ENCODE results near the gene HSPB6. TPM values are rescaled to one million over a fixed set of nuclear protein-coding genes. Genes with fewer than 3 reads are reported as not detected.

Gene HSPB6
- total and polyA plus RNA-seq, 2 experiments from 2014 or later, result 14.1 to 220 TPM

GRCh38 chr19:35716801-35717664 lies 39.8 kb downstream of the HSPB6 start:
- H3K9me2 ChIP-seq (ENCODE audit: insufficient read depth), result no peaks in the 10 kb centered on the region
- peak overlapping the region; percentile 86 for H3K4me2 ChIP-seq (ENCODE audit: unreplicated experiment)
- H3K36me3 ChIP-seq (ENCODE audit: low read depth), result no peaks in the 10 kb centered on the region
- in situ Hi-C loops (cut with MboI), result no loop called here
- no peaks in the 10 kb centered on the region for H3K4me1 ChIP-seq (ENCODE audit: insufficient read depth)
- H3K27ac ChIP-seq, result peak overlapping the region; percentile 38
- DNase-seq, result peak; percentile 98
- no peaks in the 10 kb centered on the region for H4K20me1 ChIP-seq (ENCODE audit: insufficient read depth)
- H3K4me3 ChIP-seq, result peak overlapping the region; percentile 82
- peak overlapping the region; percentile 74 for H3K9ac ChIP-seq
- H3K9me3 ChIP-seq (ENCODE audit: low read depth), result no peaks in the 10 kb centered on the region
- peaks cover 45% of the 10 kb centered on the region for H3K79me2 ChIP-seq (ENCODE audit: insufficient read depth)
- H3K27me3 ChIP-seq (replicated peaks; ENCODE audit: insufficient read depth), result no peaks in the 10 kb centered on the region
- H2AFZ ChIP-seq, result peak overlapping the region; percentile 90
- 1 to 3% methylated on average over 56 to 71 of the region's 77 CpGs for WGBS, 2 experiments (ENCODE audit: low coverage in 1 of 2, low lambda C conversion rate in 2 of 2, missing lambda C conversion rate in 2 of 2)
- TF ChIP-seq EZH2 (IDR thresholded peaks at IDR 0.05; ENCODE audit: insufficient read depth, poor library complexity, severe bottlenecking) (no peak), EZH2phosphoT487 (IDR thresholded peaks at IDR 0.05; ENCODE audit: insufficient read depth, low read depth) (no peak)
- no peaks in the 10 kb centered on the region; the same call in 1 of the 2 replicates for H3F3A ChIP-seq (ENCODE audit: insufficient read depth)

- H3K9me3 ChIP-seq (ENCODE audit: low read depth), result no peaks in the 10 kb centered on the region
- peak; percentile 71 for DNase-seq
- H2AFZ ChIP-seq, result peak overlapping the region; percentile 90
- no peak for TF ChIP-seq EZH2phosphoT487 (IDR thresholded peaks at IDR 0.05; ENCODE audit: insufficient read depth, low read depth)
- TF ChIP-seq EZH2 (IDR thresholded peaks at IDR 0.05; ENCODE audit: insufficient read depth, poor library complexity, severe bottlenecking), result no peak
- H3K79me2 ChIP-seq (ENCODE audit: insufficient read depth), result peaks cover 36% of the 10 kb centered on the region
- H3F3A ChIP-seq (ENCODE audit: insufficient read depth), result no peaks in the 10 kb centered on the region; the same call in 1 of the 2 replicates
- in situ Hi-C loops (cut with MboI), result no loop called here
- H3K27me3 ChIP-seq (replicated peaks; ENCODE audit: insufficient read depth), result no peaks in the 10 kb centered on the region
- 2 to 5% methylated on average over 42 to 52 of the region's 52 CpGs for WGBS, 2 experiments (ENCODE audit: low coverage in 1 of 2, low lambda C conversion rate in 2 of 2, missing lambda C conversion rate in 2 of 2)
- H3K36me3 ChIP-seq (ENCODE audit: low read depth), result no peaks in the 10 kb centered on the region
- H3K27ac ChIP-seq, result peak overlapping the region; percentile 38
- no peaks in the 10 kb centered on the region for H3K9me2 ChIP-seq (ENCODE audit: insufficient read depth)
- H3K9ac ChIP-seq, result peak overlapping the region; percentile 74
- H3K4me3 ChIP-seq, result peak overlapping the region; percentile 82
- H3K4me1 ChIP-seq (ENCODE audit: insufficient read depth), result no peaks in the 10 kb centered on the region
- H3K4me2 ChIP-seq (ENCODE audit: unreplicated experiment), result peak overlapping the region; percentile 86
- no peaks in the 10 kb centered on the region for H4K20me1 ChIP-seq (ENCODE audit: insufficient read depth)
Observed at GRCh38 chr19:35715981-35716800, 40.6 kb downstream of the HSPB6 start.

GRCh38 chr19:35715355-35715809 lies 41.4 kb downstream of the HSPB6 start:
- Histone ChIP-seq H3K4me2 (ENCODE audit: unreplicated experiment) (no peak overlapping the region), H3K9ac (no peak overlapping the region), H3K79me2 (ENCODE audit: insufficient read depth) (peaks cover 31% of the 10 kb centered on the region), H2AFZ (no peak overlapping the region), H3K27ac (no peak overlapping the region), H4K20me1 (ENCODE audit: insufficient read depth) (no peaks in the 10 kb centered on the region), H3F3A (ENCODE audit: insufficient read depth) (no peaks in the 10 kb centered on the region; the same call in 1 of the 2 replicates), H3K9me2 (ENCODE audit: insufficient read depth) (no peaks in the 10 kb centered on the region), H3K36me3 (ENCODE audit: low read depth) (no peaks in the 10 kb centered on the region), H3K27me3 (replicated peaks; ENCODE audit: insufficient read depth) (no peaks in the 10 kb centered on the region), H3K4me1 (ENCODE audit: insufficient read depth) (no peaks in the 10 kb centered on the region), H3K4me3 (no peak overlapping the region), H3K9me3 (ENCODE audit: low read depth) (no peaks in the 10 kb centered on the region)
- TF ChIP-seq EZH2phosphoT487 (IDR thresholded peaks at IDR 0.05; ENCODE audit: insufficient read depth, low read depth), result no peak
- TF ChIP-seq EZH2 (IDR thresholded peaks at IDR 0.05; ENCODE audit: insufficient read depth, poor library complexity, severe bottlenecking), result no peak
- in situ Hi-C loops (cut with MboI), result no loop called here
- WGBS, 2 experiments (ENCODE audit: low coverage in 1 of 2, low lambda C conversion rate in 2 of 2, missing lambda C conversion rate in 2 of 2), result 75 to 76% methylated on average over 7 of the region's 7 CpGs
- no peak for DNase-seq

GRCh38 chr19:35714601-35715354 lies 42.1 kb downstream of the HSPB6 start:
- H2AFZ ChIP-seq, result no peak overlapping the region
- no peaks in the 10 kb centered on the region for H3K9me2 ChIP-seq (ENCODE audit: insufficient read depth)
- H3K79me2 ChIP-seq (ENCODE audit: insufficient read depth), result peaks cover 25% of the 10 kb centered on the region
- H3K36me3 ChIP-seq (ENCODE audit: low read depth), result no peaks in the 10 kb centered on the region
- 70 to 71% methylated on average over 14 of the region's 14 CpGs for WGBS, 2 experiments (ENCODE audit: low coverage in 1 of 2, low lambda C conversion rate in 2 of 2, missing lambda C conversion rate in 2 of 2)
- no peaks in the 10 kb centered on the region for H3K9me3 ChIP-seq (ENCODE audit: low read depth)
- no peak for DNase-seq
- H3K4me3 ChIP-seq, result no peak overlapping the region
- H4K20me1 ChIP-seq (ENCODE audit: insufficient read depth), result no peaks in the 10 kb centered on the region
- TF ChIP-seq EZH2phosphoT487 (IDR thresholded peaks at IDR 0.05; ENCODE audit: insufficient read depth, low read depth) (no peak), EZH2 (IDR thresholded peaks at IDR 0.05; ENCODE audit: insufficient read depth, poor library complexity, severe bottlenecking) (no peak)
- in situ Hi-C loops (cut with MboI), result no loop called here
- no peaks in the 10 kb centered on the region for H3K4me1 ChIP-seq (ENCODE audit: insufficient read depth)
- no peak overlapping the region for H3K4me2 ChIP-seq (ENCODE audit: unreplicated experiment)
- no peak overlapping the region for H3K9ac ChIP-seq
- no peaks in the 10 kb centered on the region; the same call in 1 of the 2 replicates for H3F3A ChIP-seq (ENCODE audit: insufficient read depth)
- no peaks in the 10 kb centered on the region for H3K27me3 ChIP-seq (replicated peaks; ENCODE audit: insufficient read depth)
- H3K27ac ChIP-seq, result no peak overlapping the region

Data from GM23248 (cell line).